ENCODE measurements around the gene TRAPPC5.
"Not testable (repeated sequence)": the region's sequence is repeated elsewhere in the genome, so short reads cannot be mapped to it uniquely, and the experiment has no call there.

Gene TRAPPC5

DNA sequence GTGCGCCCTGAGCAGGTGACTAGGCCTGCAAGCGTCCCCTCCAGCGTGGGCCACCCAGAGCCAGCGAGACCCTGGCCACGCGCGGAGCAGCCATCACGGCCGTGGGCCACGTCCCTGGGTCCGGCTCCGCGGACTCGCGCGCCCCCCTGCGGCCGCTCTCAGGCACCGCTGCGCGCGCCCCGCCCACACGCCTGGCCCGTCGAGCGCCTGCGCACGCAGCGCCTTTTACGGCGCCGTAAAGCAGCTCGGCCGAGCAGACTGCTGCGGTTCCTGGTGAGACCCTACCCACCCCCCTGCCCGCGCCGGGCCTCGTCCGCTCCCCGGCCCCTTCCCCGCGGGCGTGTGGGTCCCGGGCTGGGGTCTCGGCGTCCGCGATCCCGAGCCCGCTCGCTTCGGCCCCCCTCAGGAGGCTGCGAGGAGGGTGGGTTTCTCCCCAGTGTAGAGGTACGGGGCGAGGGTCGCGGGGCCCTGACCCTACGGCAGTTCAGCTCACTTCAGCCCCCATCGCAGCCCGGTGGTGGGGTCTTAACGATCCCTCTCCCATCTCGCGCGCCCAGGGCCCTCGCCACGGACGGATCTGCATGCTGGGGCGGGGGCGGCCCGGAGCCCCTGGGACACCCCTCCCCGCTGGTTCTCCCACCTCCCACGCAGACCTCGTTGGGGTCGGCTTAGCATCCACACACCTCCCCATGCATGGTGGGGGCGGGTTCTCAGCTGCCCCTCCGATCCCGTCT, at the start of gene TRAPPC5:
Gene TRAPPC5 (plus strand): TSS at position 228 of the 734 bp plus-strand sequence. CDS start 1,421 bp downstream, outside the sequence.
- peak; percentile 95 for DNase-seq

DNA sequence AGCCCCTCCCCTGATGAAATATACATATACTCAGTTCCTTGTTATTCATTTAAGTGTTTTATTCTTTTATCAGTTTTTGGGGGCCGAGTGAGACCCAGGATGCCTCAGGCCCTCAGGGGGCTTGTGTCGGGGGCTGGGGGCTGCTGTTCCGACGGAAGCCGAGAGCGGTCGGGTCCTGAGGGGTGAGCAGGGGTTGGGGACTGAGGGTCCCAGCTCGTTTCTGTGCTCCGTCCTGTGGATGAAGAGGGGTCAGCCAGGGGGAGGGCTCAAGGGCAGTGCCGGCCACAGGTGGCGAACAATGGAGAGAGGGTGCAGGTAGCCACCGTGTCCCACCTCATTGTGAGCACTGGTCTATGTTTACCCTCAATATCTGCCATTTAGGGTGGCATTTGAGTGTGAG, 49.1 kb upstream of the TRAPPC5 start:
- DNase-seq, result no peak

DNA sequence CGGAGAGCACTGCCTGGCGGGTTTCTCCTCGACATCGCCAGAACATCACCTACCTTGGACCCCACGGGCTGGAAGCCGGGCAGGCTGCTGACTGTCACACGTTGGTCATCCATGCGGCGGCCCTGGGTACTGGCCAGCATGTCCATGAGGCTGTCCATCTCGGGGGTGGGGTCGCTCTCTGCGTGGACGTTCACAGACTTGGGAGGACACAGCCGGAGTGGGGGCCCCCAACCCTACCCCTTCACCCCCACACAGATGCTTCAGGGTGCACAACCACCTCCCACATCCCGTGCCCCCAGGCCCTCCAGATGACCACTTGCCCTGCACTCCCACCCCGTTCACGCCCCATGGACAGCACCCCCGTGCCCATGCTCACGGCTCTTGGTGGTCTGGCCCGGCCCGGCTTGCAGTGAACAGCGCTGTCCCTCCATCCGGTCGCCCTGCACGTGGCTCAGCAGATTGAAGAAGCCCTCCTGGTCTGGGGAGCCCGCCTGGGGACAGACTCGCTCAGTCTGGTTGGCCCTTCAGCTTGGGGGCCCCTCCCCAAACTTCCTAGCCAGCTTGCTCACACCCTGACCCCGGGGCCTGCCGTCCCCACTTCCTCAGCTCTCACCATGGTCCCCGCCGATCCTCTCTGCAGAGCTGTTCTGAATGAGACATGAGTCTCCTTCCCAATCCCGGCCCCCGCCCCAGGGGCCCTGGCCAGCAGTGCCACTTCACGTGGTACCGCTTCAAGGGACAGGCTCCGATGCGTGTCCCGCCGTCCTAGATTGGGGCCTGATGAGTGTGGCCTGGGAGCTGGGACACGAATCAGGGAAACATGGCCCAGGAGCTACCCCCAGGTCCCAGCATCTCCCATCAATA, 48.1 kb upstream of the TRAPPC5 start:
- no peak for DNase-seq

DNA sequence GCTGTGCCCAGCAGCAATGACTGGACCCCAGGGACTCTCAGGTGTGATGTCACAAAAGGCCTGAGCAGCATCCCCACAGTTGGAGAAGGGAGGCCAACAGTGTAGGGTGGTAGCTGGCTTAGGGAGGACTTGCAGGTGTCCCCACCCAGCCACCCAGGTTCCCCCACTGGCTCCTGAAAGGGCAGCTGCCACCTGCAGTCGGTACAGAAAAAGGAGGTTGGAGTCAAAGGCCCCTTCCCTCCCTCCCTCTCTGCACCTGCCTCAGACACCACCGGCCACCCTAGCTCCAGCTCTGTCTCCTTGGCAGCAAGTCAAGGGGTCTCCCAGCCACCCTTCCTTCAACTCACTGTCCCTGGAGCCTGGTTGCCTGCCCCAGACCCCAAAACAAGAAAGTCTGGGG, 46.9 kb upstream of the TRAPPC5 start, which contains the start of gene PCP2:
Gene PCP2 (minus strand): TSS at position 22 of the 400 bp plus-strand sequence. CDS start 262 bp downstream, outside the sequence.
- no peak for DNase-seq

DNA sequence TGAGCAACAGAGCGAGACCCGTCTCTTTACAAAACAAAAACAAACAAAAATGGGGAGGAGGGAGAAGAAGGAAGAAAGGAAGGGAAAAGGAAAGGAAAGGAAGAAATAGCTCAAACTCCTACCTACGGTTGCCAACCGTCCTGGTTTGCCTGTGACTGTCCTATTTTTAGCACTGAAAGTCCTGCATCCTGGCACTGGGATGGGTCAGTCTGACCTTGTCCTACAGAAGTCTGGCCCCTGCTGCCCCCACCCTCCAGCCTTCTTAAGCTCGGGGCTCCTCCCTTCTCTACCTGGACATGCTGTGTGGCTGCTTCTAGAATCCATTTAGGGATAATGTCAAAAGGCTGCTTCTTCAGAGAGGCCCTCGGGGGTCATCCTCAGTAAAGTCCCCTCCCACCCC, 45.0 kb upstream of the TRAPPC5 start:
- DNase-seq, result no peak

DNA sequence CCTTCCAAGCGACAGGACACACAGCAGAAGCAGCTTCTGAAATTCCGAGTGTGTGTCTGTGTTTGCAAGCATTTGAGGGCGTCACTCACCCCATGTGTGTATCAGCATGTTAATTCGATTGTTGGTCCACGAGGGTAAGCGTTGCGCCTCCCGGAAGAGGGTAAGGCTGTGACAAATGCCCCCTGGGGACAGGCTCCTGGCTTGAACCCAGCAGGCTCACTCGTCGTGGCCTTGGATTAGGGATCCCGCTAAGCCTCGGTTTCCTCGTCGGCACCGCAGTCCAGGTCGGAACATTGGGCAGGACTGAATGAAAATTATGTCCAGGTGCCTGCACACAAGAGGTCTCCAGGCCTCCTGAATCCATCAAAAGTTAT, 44.3 kb upstream of the TRAPPC5 start:
- DNase-seq, result no peak

DNA sequence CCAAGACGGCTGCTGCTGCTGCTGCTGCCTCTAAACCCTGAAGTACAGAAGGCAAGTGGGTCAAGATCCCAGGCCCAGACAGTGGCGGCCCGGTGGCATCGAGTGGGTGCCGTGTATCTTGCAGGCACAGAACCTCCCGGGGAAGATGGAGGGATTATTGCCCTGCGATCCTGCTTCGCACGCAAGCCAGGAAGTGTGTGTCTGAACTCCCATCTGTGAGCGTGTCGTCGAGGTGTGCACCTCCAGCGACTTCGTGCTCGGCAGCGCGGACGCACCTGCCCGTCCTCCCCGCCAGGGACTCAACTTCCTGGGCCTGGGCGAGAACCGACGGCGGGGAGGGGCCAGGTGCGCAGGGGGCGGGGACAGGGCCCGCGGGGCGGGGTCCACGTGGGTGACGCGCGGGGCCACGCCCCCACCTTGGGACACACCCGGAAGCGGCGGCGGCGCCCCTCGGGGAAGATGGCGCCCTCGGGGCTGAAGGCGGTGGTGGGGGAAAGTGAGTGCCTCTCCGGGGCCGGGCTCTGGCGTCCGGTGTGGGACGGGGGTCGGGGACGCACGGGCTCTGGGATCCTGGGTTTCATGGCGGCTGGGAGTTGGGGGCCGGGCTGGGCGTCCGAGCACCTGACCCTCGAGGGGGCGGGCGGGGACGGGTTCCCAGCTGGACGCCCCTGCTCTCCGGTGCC, 43.8 kb upstream of the TRAPPC5 start, which contains the start of gene STXBP2:
Gene STXBP2 (plus strand): TSS at position 420 of the 683 bp plus-strand sequence. CDS start 40 bp downstream, at position 460.
- DNase-seq, result peak; percentile 97

DNA sequence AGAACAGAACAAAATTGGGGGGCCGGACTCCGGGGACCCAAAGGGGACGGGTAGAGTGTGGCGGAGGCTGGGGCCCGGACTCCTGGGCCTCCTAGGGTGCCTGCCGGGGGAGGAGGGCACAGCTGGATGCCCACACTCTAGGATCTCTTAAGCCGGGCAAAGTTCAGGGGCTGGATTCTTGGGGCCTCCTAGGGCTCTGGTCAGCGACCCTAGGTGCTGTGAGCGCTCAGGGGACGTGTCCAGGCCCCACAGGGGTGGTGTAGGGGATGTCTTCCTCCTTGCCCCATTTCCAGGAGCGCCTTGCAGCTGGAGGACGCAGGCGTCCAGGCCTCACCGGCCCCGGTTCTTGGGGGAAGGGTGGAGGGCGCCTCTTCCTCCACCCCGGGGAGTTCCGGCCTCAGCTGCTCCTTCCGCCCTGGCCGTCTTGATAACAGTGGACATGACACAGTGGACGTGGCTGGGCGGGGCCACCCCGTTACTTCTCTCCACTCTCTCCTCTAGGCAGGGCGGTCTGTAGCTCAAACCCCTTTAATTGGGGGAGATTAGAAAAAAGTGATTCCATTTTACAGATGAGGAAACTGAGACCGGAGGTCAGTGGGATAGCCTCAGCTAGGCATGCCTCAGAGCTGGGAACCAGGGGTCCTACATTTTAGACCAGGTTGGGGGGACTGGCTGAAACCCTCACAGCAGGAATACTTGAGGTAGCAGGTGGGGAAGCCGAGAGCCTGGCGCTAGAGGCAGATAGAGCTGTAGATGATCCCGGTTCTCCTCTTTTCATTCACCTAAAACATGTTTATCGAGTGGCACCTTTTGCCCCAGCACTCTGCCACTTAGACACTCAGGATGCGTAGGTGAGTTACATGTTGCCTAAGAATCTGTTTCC, 43.0 kb upstream of the TRAPPC5 start:
- peak; percentile 72 for DNase-seq

DNA sequence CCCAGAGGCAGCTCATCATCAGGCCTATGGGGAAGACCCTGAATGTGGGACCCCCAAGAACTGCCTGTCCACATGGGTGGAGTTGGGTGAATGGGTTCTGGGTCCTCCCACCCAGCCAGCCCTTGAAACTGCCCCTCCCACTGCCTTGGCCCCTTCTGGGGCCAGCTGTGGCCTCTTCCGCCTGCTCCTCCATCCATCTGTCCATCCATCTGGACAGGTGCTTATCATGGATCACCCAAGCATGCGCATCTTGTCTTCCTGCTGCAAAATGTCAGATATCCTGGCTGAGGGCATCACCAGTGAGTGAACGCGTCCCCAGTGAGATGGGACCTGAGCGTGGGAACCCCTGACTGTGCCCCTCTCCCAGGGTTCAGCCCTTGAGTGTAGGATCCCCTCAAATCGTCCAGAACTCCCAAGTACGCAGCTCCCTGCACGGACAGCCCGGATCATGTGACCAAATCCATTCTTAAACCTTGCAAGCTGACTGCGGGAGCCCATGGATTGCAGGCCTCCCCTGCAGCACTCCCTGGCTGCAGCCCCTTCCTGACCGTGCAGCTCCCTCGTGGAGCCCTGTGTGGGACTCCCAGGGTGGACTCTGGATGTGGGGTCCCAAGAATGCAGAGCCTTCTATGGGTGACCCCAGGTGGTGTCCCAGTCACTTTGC, 41.7 kb upstream of the TRAPPC5 start:
- no peak for DNase-seq

DNA sequence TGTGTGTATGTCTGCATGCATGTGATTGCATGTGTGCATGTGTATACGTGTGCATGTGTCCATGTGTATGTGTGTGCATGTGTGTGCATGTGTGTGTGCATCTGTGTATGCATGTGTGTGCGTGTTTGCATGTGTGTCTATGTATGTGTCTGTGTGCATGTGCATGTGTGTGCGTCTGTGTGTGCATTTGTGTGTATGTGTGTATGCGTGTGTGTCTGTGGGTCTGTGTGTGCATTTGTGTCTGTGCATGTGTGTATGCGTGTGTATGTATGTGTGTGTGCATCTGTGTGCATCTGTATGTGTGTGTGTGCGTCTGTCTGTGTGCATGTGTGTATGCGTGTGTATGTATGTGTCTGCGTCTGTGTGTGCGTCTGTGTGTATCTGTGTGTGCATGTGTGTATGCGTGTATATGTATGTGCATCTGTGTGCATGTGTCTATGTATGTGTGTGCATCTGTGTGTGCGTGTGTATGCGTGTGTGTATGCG, 40.7 kb upstream of the TRAPPC5 start:
- no peak for DNase-seq

DNA sequence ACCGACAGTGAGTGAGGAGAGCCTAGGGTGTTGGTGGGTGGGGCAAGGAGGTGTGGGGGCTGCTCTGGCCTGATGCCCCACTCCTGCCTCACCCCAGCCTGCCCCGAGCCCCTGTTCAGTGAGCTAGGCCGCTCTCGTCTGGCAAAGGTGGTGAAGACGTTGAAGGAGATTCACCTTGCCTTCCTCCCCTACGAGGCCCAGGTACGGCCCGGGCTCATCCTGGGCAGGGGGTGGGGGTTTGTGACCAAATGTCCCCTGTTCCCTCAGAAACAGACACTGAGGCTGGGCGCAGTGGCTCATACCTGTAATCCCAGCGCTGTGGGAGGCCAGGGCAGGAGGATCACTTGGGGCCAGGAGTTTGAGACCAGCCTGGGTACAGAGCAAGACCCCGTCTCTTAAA, 39.8 kb upstream of the TRAPPC5 start:
- no peak for DNase-seq

DNA sequence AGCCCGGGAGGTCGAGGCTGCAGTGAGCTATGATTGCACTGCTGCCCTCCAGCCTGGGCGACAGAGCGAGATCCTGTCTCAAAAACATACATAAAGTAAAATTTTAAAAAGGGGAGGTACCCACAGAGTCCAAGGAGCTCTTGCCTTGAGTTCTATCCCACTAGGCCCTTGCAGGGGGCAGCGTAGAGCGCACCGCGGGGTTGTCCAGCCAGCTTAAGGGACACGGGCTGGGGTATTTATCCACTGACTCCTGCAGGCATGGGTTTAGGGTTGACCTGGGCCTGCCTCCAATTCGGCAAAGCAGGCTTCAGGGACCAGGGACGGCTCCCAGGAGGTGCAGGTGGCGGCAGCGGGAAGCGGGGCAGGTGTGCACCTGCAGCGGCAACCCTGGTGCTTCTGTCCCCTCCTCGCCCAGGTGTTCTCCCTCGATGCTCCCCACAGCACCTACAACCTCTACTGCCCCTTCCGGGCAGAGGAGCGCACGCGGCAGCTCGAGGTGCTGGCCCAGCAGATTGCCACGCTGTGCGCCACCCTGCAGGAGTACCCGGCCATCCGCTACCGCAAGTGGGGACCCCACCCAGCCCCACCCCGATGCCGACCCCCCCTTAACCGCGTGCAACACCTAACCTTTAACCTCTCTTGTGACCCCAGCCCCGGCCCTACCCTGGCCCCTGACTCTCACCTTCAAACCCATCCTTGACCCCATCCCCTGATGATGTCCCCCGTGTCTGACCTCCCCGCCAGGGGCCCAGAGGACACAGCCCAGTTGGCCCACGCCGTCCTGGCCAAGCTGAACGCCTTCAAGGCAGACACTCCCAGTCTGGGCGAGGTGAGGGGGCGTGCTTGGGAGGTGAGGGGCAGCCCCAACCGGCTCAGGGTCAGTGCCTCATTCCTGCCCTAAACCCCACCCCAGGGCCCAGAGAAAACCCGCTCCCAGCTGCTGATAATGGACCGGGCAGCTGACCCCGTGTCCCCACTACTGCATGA, 39.0 kb upstream of the TRAPPC5 start:
- no peak for DNase-seq

DNA sequence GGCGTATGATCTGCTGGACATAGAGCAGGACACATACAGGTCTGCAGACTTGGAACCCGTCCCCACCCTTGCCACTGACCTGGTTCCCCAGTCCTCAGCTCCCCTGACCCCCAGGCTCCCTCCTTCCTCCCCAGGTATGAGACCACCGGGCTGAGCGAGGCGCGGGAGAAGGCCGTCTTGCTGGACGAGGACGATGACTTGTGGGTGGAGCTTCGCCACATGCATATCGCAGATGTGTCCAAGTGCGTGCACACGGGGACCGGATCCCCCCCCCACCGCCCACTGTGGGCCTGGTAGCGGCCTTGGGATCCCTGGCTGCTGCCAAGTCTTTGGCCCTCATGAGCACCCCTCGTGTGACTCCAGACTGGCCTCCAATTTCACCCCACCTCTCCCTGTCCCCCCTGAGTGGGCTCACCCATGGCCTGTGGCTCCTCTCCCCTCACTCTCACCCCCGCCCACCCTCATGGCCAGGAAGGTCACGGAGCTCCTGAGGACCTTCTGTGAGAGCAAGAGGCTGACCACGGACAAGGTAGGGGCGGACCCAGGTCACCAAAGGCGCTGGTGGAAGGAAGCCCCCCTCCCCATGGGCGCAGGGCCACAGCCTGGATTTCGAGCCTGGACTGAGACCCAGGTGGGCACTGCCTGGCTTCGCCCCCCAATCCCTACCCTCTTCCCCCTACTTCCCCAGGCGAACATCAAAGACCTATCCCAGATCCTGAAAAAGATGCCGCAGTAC, 38.2 kb upstream of the TRAPPC5 start:
- no peak for DNase-seq

DNA sequence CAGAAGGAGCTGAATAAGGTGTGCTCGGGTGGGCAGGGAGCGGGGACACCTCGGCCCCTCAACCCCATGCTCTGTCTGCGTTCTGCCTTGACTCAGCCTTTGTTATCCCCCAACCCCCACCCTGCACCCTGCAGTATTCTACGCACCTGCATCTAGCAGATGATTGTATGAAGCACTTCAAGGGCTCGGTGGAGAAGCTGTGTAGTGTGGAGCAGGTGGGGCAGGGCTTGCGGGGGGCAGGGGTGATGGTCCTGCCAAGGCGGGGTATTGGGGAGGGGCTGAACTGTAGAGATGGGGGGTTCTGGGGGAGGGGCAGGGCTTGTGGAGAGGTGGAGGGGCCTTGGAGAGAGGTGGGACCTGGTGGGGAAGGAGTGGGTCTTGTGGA, 37.6 kb upstream of the TRAPPC5 start:
- no peak for DNase-seq

DNA sequence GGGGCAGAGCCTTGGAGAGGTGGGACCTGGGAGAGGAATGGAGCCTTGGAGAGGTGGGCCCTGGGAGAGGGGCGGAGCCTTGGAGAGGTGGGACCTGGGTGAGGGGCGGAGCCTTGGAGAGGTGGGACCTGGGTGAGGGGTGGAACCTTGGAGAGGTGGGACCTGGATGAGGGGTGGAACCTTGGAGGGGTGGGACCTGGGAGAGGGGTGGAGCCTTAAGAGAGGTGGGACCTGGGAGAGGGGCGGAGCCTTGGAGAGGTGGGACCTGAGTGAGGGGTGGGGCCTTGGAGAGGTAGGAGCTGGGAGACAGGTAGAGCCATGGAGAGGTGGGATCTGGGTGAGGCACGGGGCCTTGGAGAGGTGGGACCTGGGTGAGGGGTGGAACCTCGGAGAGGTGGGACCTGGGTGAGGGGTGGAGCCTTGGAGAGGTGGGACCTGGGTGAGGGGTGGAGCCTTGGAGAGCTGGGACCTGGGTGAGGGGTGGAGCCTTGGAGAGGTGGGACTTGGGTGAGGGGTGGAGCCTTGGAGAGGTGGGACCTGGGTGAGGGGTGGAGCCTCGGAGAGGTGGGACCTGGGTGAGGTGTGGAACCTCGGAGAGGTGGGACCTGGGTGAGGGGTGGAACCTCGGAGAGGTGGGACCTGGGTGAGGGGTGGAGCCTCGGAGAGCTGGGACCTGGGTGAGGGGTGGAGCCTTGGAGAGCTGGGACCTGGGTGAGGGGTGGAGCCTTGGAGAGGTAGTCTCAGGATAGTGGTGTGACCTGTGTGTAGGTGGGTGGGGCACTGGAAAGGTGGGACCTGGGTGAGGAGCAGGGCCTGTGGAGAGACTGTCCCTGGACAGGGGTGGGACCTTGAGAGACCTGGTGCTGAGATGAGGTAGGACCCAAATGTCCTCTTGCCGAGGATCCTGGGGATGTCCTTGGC, 36.7 kb upstream of the TRAPPC5 start:
- DNase-seq, result not testable (repeated sequence)

DNA sequence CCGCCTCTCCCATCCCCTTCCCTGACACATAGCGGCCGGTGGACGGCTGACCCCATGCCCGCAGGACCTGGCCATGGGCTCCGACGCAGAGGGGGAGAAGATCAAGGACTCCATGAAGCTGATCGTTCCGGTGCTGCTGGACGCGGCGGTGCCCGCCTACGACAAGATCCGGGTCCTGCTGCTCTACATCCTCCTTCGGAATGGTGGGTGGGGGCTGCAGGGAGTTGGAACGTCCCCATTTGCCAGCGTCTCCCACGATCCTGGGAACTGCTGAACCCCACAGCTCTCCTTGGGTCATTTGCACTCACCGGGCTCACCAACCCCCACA, 36.1 kb upstream of the TRAPPC5 start:
- DNase-seq, result no peak

DNA sequence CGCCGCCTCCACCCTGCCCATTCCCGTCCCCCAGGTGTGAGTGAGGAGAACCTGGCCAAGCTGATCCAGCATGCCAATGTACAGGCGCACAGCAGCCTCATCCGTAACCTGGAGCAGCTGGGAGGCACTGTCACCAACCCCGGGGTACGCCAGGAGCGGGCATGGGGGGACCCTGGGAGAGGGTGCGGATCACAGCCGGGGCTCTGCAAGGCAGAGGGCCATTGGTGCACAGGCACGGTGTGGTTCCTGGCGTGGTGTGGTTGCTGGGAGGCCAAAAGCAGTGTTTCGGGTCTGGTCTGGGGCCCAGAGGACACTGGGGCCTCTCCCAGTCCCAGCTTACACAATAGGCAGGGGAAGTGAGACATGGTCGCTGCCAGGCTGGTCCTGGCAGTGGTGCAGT, 35.5 kb upstream of the TRAPPC5 start:
- DNase-seq, result no peak

DNA sequence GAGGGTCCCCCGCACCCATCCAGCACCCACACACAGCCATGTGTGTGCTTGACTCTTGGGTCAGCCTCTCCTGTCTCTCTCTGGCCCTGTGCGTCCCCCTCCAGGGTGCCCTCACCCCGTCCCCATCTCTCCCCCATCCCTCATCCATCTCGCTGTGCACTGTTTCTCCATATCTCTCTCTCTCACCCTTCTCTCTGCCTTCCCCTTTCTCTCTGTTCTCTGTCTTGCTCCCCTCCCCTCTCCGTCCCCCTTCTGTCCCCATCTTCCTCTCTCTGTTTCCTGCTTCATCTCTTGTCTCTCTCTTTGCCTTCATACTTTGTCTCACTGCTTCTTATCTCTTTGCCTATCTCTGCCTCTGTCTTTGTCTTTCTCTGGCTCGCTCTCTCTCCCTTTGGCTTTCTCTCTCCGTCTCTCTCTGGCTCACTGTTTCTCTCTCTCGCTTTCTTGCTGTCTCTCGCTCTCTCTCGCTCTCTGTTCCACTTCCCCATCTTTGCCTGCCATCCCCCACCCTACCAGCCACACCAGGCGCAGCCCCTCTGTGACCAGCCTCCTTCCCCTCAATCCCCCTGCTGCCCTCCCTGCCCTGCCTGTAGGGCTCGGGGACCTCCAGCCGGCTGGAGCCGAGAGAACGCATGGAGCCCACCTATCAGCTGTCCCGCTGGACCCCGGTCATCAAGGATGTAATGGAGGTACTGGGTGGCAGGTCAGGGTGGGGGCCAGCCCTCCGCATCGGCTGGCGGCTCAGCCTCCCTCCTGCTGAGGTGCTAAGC, 34.8 kb upstream of the TRAPPC5 start:
- DNase-seq, result no peak

Data from activated effector memory CD4-positive, alpha-beta T cell treated with anti-CD3 and anti-CD28 coated beads, Interleukin-2, amount 50 U/mL, for 16 hours (primary cell).